ENCODE data around the gene DGCR6L. TPM values are rescaled to one million over a fixed set of nuclear protein-coding genes. Genes with fewer than 3 reads are reported as not detected.
"Not testable (repeated sequence)": the region's sequence is repeated elsewhere in the genome, so short reads cannot be mapped to it uniquely, and the experiment has no call there.

Gene DGCR6L
- total and polyA plus RNA-seq, 5 experiments from 2014 or later, result 36.1 to 144 (median 104) TPM

- H3K36me3 Mint-ChIP-seq, H3K4me1 Mint-ChIP-seq, H3K9me3 Mint-ChIP-seq, ATAC-seq, H3K27ac Mint-ChIP-seq, DNase-seq, H3K27me3 Mint-ChIP-seq, POLR2A ChIA-PET, H3K4me3 Mint-ChIP-seq: not testable (repeated sequence)
Measured at GRCh38 chr22:20280163-20280562, 39.7 kb downstream of the DGCR6L start.

GRCh38 chr22:20279662-20280134 lies 40.2 kb downstream of the DGCR6L start:
- H3K36me3 Mint-ChIP-seq, result no peaks in the 10 kb centered on the region

DNA sequence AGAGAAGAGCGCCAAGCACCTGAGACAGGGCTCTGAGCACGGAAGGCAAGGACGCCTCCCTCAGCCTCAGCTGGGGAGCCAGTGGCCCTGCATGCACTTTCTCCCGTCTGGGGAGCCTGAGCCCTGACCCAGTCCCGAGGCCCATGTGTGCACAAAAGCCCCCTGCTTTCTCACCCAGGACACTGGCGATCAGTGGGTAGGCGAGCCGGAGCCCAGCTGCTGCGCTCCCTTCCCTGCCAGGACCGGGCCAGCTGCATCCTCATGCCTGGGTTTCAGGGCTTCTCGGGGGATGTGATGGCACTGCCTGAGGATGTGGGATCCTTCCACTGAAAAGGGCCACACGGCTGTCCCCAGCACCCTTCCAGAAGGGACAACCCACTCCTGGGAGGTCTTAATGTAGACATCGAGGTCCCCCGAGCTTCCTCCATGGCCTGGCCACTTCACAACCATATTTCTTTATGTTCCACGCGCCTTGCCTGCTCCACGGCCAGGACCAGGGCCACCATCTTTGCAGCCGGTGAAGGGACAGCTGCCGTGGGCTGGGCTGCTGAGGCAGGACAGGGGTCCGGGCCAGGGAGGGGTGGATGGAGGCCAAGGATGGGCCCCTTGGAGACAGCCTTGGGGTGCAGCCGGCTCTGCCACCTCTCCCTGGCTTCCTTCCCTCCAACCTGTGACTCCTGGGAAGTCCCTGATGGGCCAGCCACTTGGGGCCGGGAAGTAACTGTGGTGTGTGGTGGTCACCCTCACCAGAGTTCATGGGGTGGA lies 41.0 kb downstream of the DGCR6L start:
- DNase-seq, ATAC-seq, H3K4me3 Mint-ChIP-seq, H3K27me3 Mint-ChIP-seq, H3K4me1 Mint-ChIP-seq, POLR2A ChIA-PET, H3K9me3 Mint-ChIP-seq, H3K36me3 Mint-ChIP-seq: not testable (repeated sequence)
- peak overlapping the region in 1 of 10 donors; percentile 21 for H3K27ac Mint-ChIP-seq

More at GRCh38 chr22:20279662-20280134, 40.2 kb downstream of the DGCR6L start:
- peak overlapping the region in 1 of 10 donors; percentile 21 for H3K27ac Mint-ChIP-seq
- POLR2A ChIA-PET, result no interaction called here
- ATAC-seq, result no peak
- H3K27me3 Mint-ChIP-seq, result no peaks in the 10 kb centered on the region
- peaks cover 0 to 7% (median 2%) of the 10 kb centered on the region in 4 donors for H3K4me1 Mint-ChIP-seq
- DNase-seq, result no peak
- H3K9me3 Mint-ChIP-seq, result no peaks in the 10 kb centered on the region
- no peak overlapping the region for H3K4me3 Mint-ChIP-seq

- H3K4me1 Mint-ChIP-seq, result not testable (repeated sequence)
Measured at GRCh38 chr22:20277936-20278635, 41.8 kb downstream of the DGCR6L start.

GRCh38 chr22:20276468-20276867 lies 43.4 kb downstream of the DGCR6L start:
- Mint-ChIP-seq H3K4me3 (no peak overlapping the region), H3K36me3 (no peaks in the 10 kb centered on the region), H3K9me3 (no peaks in the 10 kb centered on the region), H3K27ac (peak overlapping the region in 2 of 10 donors; percentile 48 to 52), H3K4me1 (peaks cover 0 to 7% (median 2%) of the 10 kb centered on the region in 4 donors), H3K27me3 (no peaks in the 10 kb centered on the region)
- ATAC-seq (no peak), DNase-seq (no peak)
- POLR2A ChIA-PET, result no interaction called here

More at GRCh38 chr22:20277936-20278635, 41.8 kb downstream of the DGCR6L start:
- H3K9me3 Mint-ChIP-seq, H3K27me3 Mint-ChIP-seq, ATAC-seq, POLR2A ChIA-PET, H3K36me3 Mint-ChIP-seq, DNase-seq, H3K4me3 Mint-ChIP-seq, H3K27ac Mint-ChIP-seq: not testable (repeated sequence)

DNA sequence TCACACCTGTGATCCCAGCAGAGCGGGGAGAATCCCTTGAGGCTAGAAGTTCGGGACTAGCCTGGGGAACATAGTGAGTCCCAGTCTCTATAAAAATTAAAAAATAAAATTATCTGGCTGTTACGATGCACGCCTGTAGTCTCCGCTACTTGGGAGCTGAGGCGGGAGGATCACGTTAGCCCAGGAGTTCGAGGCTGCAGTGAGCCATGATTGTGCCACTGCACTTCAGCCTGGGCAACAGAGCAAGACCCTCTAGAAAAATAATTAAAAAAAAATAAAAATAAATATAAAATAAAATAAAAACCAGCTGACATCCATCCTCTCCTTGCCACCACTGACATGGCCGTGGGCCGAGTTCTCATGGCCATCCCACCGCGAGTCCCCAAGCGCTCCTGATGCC lies 44.0 kb downstream of the DGCR6L start:
- ATAC-seq (no peak), DNase-seq (no peak)
- no peaks in the 10 kb centered on the region for H3K9me3 Mint-ChIP-seq
- no peaks in the 10 kb centered on the region for H3K27me3 Mint-ChIP-seq
- no peak overlapping the region for H3K4me3 Mint-ChIP-seq
- no peaks in the 10 kb centered on the region for H3K36me3 Mint-ChIP-seq
- POLR2A ChIA-PET, result no interaction called here
- H3K27ac Mint-ChIP-seq, result peak overlapping the region in 2 of 10 donors; percentile 6 to 48
- peaks cover 0 to 7% (median 2%) of the 10 kb centered on the region in 4 donors for H3K4me1 Mint-ChIP-seq

DNA sequence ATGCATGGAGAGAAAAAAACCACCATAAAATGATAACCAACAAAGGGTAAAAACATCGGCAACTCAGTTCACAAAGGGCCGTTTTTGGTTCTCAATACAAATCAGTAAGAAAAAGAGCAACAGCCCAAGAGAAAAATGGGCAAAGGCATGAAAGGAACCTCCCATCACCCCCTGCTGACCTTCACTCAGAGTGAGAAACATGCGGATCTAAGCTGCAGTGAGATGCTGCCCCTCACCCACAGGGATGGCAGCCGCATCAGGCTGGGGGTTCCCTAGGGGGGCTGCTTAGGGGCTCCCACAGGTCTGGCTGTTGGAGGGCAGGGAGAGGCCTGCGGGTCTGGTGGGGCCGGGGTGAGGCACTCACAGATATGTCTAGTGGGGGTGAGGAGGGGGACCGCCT lies 44.5 kb downstream of the DGCR6L start:
- ATAC-seq, DNase-seq, POLR2A ChIA-PET, H3K36me3 Mint-ChIP-seq, H3K9me3 Mint-ChIP-seq, H3K4me3 Mint-ChIP-seq, H3K27me3 Mint-ChIP-seq, H3K27ac Mint-ChIP-seq, H3K4me1 Mint-ChIP-seq: not testable (repeated sequence)

DNA sequence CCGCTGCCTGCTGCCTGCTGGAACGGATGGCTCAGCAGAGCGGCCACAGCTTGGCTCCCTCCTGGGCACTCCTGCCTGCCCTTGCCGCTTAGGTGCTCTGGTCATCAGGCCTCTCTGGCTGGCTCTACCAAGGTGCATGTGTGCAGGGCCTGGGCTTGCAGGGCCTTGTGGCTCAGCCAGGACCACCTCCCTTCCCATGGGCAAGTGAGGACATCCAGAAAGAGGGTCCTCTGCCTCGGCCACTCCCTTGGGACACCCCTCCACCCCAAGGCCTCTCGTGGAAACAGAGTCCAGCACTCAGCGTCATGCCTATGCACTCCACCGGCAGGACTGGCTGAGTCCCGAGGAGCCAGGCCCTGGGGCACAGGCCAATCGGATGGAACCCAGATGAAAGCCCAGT lies 45.5 kb downstream of the DGCR6L start:
- H3K4me3 Mint-ChIP-seq, H3K27ac Mint-ChIP-seq, H3K27me3 Mint-ChIP-seq, POLR2A ChIA-PET, H3K36me3 Mint-ChIP-seq, H3K4me1 Mint-ChIP-seq, H3K9me3 Mint-ChIP-seq, ATAC-seq, DNase-seq: not testable (repeated sequence)

GRCh38 chr22:20273758-20274181 lies 46.1 kb downstream of the DGCR6L start:
- H3K4me3 Mint-ChIP-seq, result no peak overlapping the region
- H3K4me1 Mint-ChIP-seq, result peaks cover 2% of the 10 kb centered on the region in 4 donors
- H3K27ac Mint-ChIP-seq, result no peak overlapping the region
- DNase-seq (no peak), ATAC-seq (no peak)
- H3K36me3 Mint-ChIP-seq, result no peaks in the 10 kb centered on the region
- no peaks in the 10 kb centered on the region for H3K27me3 Mint-ChIP-seq
- no peaks in the 10 kb centered on the region for H3K9me3 Mint-ChIP-seq
- POLR2A ChIA-PET, result no interaction called here

DNA sequence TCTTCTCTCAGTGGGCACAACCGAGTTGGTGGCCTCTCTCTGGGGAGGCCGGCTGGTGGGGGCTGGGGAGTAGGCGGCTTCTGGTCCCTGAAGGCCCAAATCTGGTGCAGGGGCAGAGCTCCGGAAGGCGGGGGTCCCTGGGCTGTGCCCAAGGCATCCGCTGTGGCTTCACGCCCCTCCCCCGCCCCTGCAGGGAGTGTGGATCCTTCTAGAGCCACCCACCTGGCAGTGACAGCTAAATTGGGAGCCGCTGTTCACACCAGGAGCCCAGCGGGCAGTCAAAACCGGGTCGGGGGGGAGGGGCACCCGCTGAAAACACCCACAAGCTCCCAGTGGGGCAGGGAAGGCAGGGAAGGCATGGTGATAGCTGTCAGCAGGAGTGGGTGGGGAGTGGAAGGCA lies 47.2 kb downstream of the DGCR6L start:
- ATAC-seq, result no peak
- H3K4me1 Mint-ChIP-seq, result peaks cover 4 to 6% (median 4%) of the 10 kb centered on the region in 4 donors

GRCh38 chr22:20272174-20272573 lies 47.7 kb downstream of the DGCR6L start:
- Mint-ChIP-seq H3K4me3 (peak overlapping the region in 1 of 10 donors; percentile 14), H3K4me1 (peaks cover 4 to 6% (median 5%) of the 10 kb centered on the region in 4 donors), H3K27ac (peak overlapping the region in 1 of 10 donors; percentile 48), H3K36me3 (no peaks in the 10 kb centered on the region), H3K27me3 (no peaks in the 10 kb centered on the region), H3K9me3 (no peaks in the 10 kb centered on the region)
- DNase-seq, result no peak
- ATAC-seq, result no peak
- POLR2A ChIA-PET, result no interaction called here

More for the DNA sequence above, 47.2 kb downstream of the DGCR6L start:
- Mint-ChIP-seq H3K27ac (no peak overlapping the region), H3K27me3 (no peaks in the 10 kb centered on the region), H3K4me3 (no peak overlapping the region), H3K36me3 (no peaks in the 10 kb centered on the region), H3K9me3 (no peaks in the 10 kb centered on the region)
- POLR2A ChIA-PET, result no interaction called here
- no peak for DNase-seq

- peaks cover 0 to 2% (median 0%) of the 10 kb centered on the region in 9 donors for H3K9me3 Mint-ChIP-seq
- DNase-seq (no peak), ATAC-seq (no peak)
- POLR2A ChIA-PET, result no interaction called here
- no peak overlapping the region for H3K27ac Mint-ChIP-seq
- H3K4me3 Mint-ChIP-seq, result peak overlapping the region in 1 of 10 donors; percentile 20
- H3K4me1 Mint-ChIP-seq, result peaks cover 7 to 12% (median 9%) of the 10 kb centered on the region in 4 donors
- no peaks in the 10 kb centered on the region for H3K36me3 Mint-ChIP-seq
- H3K27me3 Mint-ChIP-seq, result no peaks in the 10 kb centered on the region
Measured at GRCh38 chr22:20271114-20271994, 48.5 kb downstream of the DGCR6L start.
